GM15510 (cell line): Measurements from ENCODE around the gene GABRD.

ENCODE experiments used
- POLR2A ChIP-seq: IDR thresholded peaks from 3 replicates; pipeline ENCODE4 v1.6.1; 2011; ENCODE audit warnings: borderline replicate concordance; ENCODE audit not compliant: insufficient read length; ENCODE audit errors: extremely low read depth

The GABRD gene

DNA sequence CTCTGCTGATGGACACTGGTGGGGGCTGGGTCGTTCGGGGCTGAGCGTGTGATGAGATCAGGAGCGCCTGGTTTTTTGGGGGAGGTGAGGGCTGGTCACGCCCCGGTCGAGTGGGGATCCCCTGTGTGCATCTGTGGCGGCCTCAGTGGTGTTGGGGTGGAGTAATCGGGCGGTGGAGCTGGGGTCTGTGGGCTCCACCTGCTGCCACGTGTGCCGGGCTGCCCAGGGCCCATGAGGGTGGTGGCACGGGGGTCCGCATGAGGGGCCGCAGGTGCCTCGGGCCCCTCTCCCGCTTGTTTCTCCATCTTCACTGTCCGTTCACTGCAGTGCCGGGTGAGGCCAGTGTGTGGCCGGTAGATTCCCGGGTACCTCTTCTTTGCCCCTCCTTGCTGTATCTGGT is 48.2 kb downstream of the GABRD start:
- TF ChIP-seq POLR2A: no peak

DNA sequence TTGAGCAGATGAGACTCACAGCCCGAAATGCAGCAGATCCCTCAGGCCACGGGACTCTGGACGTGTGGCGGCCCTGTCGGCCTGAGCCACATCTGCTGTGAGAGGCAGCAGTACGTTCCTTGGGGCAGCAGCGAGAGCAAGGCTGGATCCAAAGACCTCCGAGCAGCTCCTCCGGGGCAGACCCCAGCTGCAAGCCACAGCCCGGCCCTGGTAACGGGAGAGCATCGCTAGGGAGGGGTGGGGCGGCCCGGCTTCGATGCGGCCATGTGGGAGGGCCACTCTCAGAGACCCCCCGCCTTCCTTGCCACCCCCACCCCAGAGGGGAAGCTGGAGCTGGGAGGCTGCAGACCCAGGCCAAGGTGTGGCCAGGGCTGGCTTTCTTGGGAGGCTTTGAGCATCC is 48.8 kb downstream of the GABRD start:
- no peak for TF ChIP-seq POLR2A

DNA sequence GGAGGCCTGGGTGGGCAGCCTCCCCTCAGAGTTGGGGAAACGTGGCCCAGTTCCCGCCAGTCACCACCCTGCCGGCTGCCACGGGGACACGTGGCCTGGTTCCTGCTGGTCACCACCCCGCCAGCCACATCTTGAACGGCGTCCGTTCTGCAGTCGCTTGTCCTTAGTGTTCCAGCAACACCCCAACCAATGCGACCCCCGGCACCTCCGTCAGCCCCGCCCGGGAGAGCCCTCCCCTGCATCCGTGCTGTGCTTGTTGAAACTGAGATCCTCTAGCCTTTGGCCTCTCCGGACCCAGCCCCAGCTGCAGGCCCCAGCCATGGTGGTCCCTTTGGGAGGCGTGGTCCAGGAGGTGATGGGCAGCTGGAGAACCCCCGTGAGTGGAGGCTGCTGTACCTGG is 49.8 kb downstream of the GABRD start:
- no peak for TF ChIP-seq POLR2A

DNA sequence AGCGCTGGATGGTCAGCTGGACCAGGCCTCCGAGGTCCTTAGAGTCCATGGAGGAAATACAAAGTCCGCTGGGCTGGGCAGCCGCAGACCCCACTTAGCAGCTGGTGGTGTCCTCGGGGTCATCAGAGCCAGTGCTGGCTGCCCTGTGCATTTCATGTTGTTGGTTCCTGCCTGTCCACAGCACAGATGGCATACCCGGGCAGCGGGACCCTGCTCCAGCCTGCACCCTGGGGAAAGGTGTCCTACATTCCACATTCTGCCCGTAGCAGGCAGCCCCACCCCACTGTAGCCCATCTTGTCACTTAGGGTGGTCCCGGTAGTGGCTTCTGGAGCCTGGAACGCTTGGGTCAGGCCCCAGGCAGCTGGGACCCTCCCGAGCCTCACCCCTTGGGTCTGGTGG is 50.9 kb downstream of the GABRD start:
- TF ChIP-seq POLR2A: no peak

DNA sequence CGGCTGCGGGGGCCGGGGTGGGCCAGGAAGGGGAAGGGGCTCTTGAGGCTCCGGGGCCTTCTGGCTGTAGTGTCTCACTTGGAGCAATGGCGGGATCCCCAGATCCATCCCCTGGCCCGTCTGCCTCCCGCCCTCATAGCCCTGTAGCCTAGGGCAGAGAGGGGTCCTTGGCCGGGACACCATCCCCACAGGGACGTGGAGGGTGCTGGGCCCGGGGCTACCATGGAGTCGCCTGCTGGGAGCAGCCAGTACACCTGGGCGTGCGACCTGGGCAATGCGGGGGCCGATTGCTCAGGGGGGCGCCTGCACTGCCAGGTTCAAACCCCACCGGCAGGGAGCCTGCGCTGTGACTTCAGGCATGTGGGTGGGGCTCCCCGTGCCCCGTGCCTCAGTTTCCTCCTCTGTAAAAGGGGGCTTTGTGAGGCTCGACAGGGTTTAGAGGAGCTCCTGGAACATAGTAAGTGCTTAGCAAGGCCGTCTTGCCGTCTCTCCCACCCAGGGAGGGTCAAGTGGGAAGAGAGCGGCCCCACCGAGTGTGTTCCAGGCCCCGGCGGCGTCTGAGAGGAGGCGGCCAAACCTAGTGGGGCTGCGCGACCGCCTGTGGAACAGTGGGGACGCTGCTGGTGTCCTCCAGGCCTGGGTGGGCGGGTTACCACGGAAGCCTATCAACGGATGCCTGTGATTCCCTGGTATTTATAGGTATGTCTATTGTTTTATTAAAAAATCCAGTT is 51.8 kb downstream of the GABRD start:
- TF ChIP-seq POLR2A: no peak

DNA sequence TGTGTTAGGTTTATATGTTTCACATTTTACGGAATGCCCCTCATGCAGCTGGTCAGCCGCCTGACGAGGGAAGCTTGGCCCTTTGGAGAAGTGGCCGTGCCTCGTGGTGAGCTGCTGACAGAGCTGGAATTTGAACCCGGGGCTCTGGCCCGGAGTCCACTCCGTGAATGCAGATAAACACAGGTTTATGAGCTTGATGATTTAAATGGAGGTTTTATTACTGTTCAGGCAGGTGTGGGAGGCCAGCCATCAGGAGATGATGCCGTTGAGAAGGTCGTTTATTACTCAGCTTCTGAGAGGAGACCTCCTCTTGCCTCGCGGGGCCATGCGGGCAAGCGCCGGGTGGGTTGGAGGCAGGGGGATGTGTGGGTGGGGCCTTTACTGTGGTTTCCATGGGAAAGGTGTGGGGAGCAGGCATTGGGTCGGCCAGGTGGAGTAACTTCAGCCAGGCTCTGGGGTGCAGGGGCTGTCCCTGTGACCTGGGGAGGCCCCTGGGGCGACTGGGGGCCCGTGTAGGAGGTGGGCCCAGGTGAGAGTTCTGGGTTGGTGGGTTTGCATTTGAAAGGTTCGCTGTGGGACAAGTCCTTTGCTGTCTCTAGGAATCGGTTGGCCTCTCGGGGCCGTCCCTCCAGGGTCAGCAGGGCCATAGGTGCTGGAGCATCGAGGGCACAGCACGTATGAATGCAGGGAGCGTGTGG is 53.1 kb downstream of the GABRD start:
- no peak for TF ChIP-seq POLR2A

DNA sequence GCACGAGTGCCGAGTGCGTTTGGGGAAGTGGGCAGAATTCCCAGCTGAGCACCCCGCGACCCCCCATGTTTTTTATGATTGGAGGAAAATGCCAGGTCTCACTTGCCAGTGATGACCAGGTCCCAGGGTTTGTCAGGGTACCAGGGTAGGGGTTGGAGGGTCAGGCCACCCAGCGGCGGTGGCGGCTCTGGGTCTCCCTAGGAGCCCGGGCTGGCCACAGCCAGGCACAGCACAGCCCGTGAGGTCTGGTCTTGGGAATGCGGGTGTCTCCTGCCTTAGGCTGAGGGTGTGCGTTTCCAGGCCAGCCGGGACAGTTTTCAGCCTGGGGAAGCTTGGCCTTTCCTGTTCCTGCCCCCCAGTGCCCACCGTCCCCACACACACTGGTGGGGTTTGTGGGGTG is 53.7 kb downstream of the GABRD start:
- TF ChIP-seq POLR2A: no peak

DNA sequence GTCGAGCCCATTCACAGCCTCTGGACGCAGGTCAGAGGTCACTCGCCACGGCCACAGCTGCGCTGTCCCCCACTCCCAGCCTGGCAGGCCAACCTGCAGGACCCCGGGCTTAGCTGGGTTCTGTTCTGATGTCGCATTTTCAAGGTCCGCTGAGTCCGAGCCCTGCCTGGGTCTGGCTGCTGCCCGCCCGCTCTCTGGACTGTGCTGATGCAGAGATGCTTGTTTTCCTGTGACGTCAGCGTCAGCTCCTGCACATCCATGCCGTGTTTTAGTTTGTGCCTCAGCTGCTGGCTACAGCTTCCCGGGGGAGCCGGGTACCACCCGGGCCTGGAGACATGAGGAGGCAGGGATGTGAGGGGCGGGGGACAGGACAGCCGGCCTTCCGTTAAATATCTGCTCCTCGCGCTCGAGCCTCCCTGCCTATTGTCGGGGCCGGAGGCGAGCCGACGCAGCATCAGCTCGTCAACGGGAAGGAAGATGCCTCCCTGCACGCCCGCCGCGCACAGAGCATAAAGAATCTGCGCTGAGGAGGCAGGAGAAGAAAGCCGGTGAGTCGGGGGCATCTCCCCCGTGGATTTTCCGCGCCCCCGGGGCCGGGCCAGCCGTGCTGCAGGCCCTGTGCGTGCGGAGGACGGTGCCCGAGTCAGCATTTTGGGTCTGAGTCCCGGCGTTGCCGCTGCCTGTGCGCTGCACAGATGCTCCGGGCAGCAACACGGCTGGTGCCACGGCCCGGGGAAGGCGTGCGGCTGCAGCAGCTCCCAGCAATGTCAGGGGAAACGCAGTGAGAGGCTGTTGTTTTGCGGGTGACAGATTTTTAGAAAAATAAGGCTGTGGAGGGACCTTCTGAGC is 54.5 kb downstream of the GABRD start:
- no peak for TF ChIP-seq POLR2A

DNA sequence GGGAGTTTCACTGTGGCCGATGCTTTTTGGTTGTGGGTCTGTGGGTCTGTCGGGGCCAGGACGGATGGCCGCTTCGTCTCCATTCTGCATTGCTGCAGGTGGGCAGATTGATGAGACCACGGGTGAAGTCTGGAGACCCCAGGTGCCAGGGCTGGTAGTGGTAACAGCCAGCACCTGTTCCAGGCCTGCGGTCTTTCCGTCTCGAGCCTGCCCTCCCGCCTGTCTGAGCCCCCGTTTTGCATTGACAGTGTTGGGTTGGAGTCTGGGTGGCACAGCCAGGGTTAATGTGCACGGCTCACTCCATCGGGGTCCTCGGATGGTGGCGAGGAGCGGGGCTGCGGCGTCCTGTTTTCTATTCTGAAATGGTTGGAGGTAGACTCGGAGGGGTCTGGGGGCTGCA is 55.3 kb downstream of the GABRD start:
- no peak for TF ChIP-seq POLR2A

DNA sequence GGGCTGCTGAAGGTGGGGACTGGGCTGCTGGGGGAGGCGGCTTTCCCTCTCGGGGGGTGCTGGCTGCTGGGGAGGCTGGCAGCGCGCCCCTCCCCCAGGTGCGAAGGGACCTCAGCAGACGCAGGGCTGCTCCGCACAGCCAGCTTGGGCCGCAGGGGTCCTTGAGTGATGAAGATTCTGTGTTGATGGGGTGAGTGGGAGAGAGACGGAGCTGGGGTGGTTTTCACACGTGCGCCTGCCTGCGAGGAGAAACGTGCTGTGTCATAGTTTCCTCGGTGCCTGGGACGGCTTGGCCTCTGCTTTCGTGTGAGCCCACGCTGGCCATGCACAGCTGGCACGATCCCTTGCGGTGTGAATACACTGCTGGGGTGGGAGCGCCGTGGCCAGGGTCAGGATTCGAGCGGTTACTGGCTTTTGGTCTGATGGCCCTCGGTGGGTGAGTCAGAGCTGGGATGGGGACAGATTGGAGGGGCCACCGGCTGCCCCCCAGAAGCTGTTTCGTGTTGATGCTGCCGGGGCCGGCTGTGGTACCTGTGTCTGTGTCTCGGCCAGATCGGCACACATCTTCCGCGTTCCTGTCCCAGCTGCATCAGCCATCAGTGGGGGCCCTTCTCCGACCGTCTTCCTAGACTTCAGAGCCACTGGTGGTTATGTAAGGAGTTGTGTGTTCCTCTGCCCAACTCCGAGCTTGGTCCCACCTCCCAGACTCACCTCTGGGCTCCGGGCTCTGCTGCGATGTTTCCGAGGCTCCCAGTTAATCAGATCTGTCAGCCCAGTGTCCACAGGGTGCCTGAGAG is 56.0 kb downstream of the GABRD start:
- TF ChIP-seq POLR2A: no peak

DNA sequence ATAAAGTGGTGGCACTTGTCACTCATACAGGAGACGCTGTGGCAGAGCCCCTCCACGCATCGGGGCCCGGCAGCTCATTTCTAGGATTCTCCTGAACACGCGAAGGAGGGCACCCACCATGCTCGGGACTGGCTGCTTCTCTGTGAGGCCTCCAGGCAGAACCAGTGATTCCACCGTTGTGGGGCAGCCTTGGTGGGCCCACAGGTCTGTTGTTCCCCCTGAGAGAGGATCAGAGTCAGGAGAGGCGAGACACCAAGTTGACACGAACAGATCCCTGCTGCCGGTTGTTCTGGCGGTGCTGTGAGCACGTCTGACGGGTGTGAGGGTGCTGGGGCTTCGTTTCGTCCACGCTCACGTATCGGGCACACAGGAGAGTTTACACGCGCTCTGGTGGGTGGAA is 57.7 kb downstream of the GABRD start:
- no peak for TF ChIP-seq POLR2A

DNA sequence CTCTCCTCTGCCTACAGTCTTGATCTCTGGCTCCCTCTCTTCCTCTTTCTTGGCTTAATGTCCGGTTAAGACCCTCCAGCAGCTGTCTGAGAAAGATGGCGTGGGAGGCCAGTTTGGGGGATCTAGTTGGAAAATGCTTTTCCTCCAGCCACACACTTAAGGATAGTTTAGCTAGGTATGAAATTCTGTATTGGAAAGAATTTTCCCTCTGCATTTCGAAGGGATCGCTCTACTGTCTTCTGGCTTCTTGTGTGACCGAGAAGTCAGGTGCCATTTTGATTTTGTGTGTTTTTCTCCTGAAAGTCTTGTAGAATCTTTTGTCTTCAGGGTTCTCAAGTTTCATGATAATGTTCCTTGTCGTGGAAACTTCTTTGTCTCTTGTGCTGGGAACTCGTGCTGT is 59.0 kb downstream of the GABRD start:
- TF ChIP-seq POLR2A: no peak

DNA sequence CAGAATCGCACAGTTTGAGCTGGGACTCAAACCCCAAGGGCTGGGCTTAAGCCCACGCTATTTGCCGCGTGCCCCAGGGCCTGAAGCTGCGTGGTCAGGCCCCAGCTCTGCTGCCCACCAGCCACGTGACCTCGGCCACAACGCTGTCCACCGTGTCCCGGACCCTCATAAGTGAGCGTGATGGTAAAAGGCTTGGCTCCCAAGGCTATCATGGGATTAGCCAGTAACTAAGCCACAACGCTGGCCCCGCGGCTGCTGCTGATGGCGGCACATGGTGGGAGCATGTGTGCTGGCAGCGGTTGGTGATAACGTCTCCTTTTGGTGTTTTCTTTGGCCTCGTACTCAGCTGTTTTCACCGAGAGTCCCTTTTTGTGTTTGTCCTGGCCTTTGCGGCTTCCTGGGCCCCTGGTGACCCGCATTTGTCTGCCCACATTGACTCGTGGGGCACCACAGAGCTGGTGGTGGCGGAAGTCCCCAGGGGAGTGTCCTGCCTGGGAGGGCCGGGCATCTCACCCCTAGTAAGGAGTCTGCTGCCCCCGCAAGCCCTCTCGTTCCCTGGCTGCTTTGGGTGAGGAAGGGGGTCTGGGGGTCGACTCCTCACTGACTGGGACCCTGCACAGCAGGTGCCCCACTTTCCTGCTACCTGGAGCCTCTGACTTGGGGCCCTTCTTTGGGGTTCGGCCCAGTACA is 60.4 kb downstream of the GABRD start:
- no peak for TF ChIP-seq POLR2A

DNA sequence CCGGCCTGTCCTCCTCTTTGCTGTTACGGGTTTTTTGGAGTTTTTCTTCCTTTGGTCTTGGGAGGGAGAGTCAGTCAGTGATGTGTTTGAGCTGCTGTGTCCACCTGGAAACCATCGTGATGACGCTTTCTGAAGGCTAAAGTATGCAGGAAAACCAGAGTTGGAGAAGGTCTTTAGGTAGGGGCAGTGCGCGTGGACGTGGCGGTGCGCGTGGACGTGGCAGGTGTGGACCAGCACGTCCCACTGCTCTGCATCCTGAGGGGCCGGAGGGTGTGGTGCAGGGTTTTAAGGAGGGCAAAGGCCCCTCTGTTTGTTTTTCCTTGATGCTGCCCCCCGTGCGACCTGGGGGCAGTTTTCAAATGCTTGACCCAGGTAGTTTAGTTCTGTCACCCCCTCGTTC is 61.0 kb downstream of the GABRD start:
- no peak for TF ChIP-seq POLR2A
